Activated CD8-positive, alpha-beta T cell treated with anti-CD3 and anti-CD28 coated beads for 36 hours (primary cell): Measurements from ENCODE around the gene NPFFR1. TPM values are rescaled to one million over a fixed set of nuclear protein-coding genes. Genes with fewer than 3 reads are reported as not detected.
"Not testable (repeated sequence)": the region's sequence is repeated elsewhere in the genome, so short reads cannot be mapped to it uniquely, and the experiment has no call there.

Experiments used
- ATAC-seq: fragments of 200-7000 bp; cut with Tn5 transposase; one replicate; pipeline ENCODE4 v1.10.0; 2021; ENCODE audit warnings: mild to moderate bottlenecking, moderate library complexity
- CTCF ChIA-PET: fragments of 350-600 bp; sonication (Branson Sonifier 250); formaldehyde crosslinking; loops from one replicate; lab custom pipeline; 2021; ENCODE audit warnings: antibody characterized with exemption; lab: Charles Lee
- POLR2A ChIA-PET: fragments of 350-600 bp; sonication (Branson Sonifier 250); formaldehyde crosslinking; loops from one replicate; lab custom pipeline; 2021; ENCODE audit warnings: antibody characterized with exemption; lab: Charles Lee
- DNase-seq: peaks from one replicate; pipeline ENCODE4 v3.0.0-alpha.2; 2020
- H3K27ac Mint-ChIP-seq: one replicate; pipeline ENCODE4 v1.8.0; 2021; ENCODE audit warnings: mild to moderate bottlenecking, mixed read lengths
- H3K27me3 Mint-ChIP-seq: one replicate; pipeline ENCODE4 v1.8.0; 2021; ENCODE audit warnings: mixed read lengths
- H3K36me3 Mint-ChIP-seq: one replicate; pipeline ENCODE4 v1.8.0; 2021; ENCODE audit warnings: low read depth, mixed read lengths
- H3K4me1 Mint-ChIP-seq: one replicate; pipeline ENCODE4 v1.8.0; 2021; ENCODE audit warnings: low read depth, mixed read lengths
- H3K4me3 Mint-ChIP-seq: one replicate; pipeline ENCODE4 v1.8.0; 2021; ENCODE audit warnings: mild to moderate bottlenecking, moderate library complexity, mixed read lengths
- H3K9me3 Mint-ChIP-seq: one replicate; pipeline ENCODE4 v1.8.0; 2021; ENCODE audit warnings: mixed read lengths
- CTCF ChIP-seq: fragments of 200-600 bp; IDR thresholded peaks from one replicate; pipeline ENCODE4 v1.8.0; 2022; ENCODE audit warnings: antibody characterized with exemption, mild to moderate bottlenecking
- intact Hi-C: fragments of 100-400 bp; cut with micrococcal nuclease; formaldehyde crosslinking; loops from one replicate; pipeline ENCODE4 v1.10.0; 2022
- total RNA-seq, 2 experiments: library from RNA; stranded (reverse); gene quantifications; one replicate each; pipeline ENCODE4 v1.2.3, GENCODE V29; 2021

Gene NPFFR1
- total RNA-seq, 2 experiments from 2014 or later: not detected

GRCh38 chr10:70250961-70251680, 32.7 kb downstream of the NPFFR1 start:
- DNase-seq (no peak), ATAC-seq (no peak)
- Mint-ChIP-seq H3K4me1 (peaks cover 8% of the 10 kb centered on the region), H3K27ac (no peak overlapping the region), H3K36me3 (no peaks in the 10 kb centered on the region), H3K9me3 (no peaks in the 10 kb centered on the region), H3K27me3 (peaks cover 27% of the 10 kb centered on the region), H3K4me3 (no peak overlapping the region)
- ChIA-PET POLR2A (interaction anchor here (0.9 kb wide), 1 partner anchor 19 kb away, joined by 3 read pairs; no protein-coding TSS in a partner anchor), CTCF (interaction anchor here (0.9 to 5.9 kb wide), 3 partner anchors 21 to 135 kb away, joined by 3 to 30 read pairs (median 3); no protein-coding TSS in a partner anchor)
- intact Hi-C loops: no loop called here
- no peak for TF ChIP-seq CTCF

GRCh38 chr10:70247360-70247759, 36.4 kb downstream of the NPFFR1 start:
- ATAC-seq (no peak), DNase-seq (no peak)
- H3K4me1 Mint-ChIP-seq: no peaks in the 10 kb centered on the region
- no peak overlapping the region for H3K27ac Mint-ChIP-seq
- no peaks in the 10 kb centered on the region for H3K9me3 Mint-ChIP-seq
- intact Hi-C loops: no loop called here
- CTCF ChIA-PET: interaction anchor here (1.2 to 1.5 kb wide), 2 partner anchors 26 to 132 kb away, joined by 3 read pairs; no protein-coding TSS in a partner anchor
- no peak for TF ChIP-seq CTCF
- H3K4me3 Mint-ChIP-seq: no peak overlapping the region
- H3K36me3 Mint-ChIP-seq: no peaks in the 10 kb centered on the region
- peaks cover 6% of the 10 kb centered on the region for H3K27me3 Mint-ChIP-seq
- POLR2A ChIA-PET: no interaction called here

- POLR2A ChIA-PET: interaction anchor here (1.3 kb wide), 1 partner anchor 9 kb away, joined by 3 read pairs; no protein-coding TSS in a partner anchor
- ATAC-seq: no peak
- intact Hi-C loops: no loop called here
Observed at GRCh38 chr10:70241081-70241480, 42.7 kb downstream of the NPFFR1 start.

GRCh38 chr10:70239986-70240385, 43.8 kb downstream of the NPFFR1 start:
- ATAC-seq, intact Hi-C loops, H3K27me3 Mint-ChIP-seq, H3K36me3 Mint-ChIP-seq, DNase-seq, H3K4me3 Mint-ChIP-seq, CTCF ChIA-PET, H3K27ac Mint-ChIP-seq, POLR2A ChIA-PET, H3K9me3 Mint-ChIP-seq: not testable (repeated sequence)
- H3K4me1 Mint-ChIP-seq: peaks cover 12% of the 10 kb centered on the region

More at GRCh38 chr10:70241081-70241480, 42.7 kb downstream of the NPFFR1 start:
- H3K4me1 Mint-ChIP-seq: peaks cover 7% of the 10 kb centered on the region
- no peaks in the 10 kb centered on the region for H3K36me3 Mint-ChIP-seq
- no peak for DNase-seq
- H3K4me3 Mint-ChIP-seq: no peak overlapping the region
- no peak for TF ChIP-seq CTCF
- no peaks in the 10 kb centered on the region for H3K9me3 Mint-ChIP-seq
- CTCF ChIA-PET: interaction anchor here (0.7 to 1.4 kb wide), 2 partner anchors 20 to 24 kb away, joined by 3 to 4 read pairs; no protein-coding TSS in a partner anchor
- H3K27ac Mint-ChIP-seq: no peak overlapping the region
- no peaks in the 10 kb centered on the region for H3K27me3 Mint-ChIP-seq

- H3K27ac Mint-ChIP-seq, H3K9me3 Mint-ChIP-seq, POLR2A ChIA-PET, H3K36me3 Mint-ChIP-seq, ATAC-seq, DNase-seq, H3K27me3 Mint-ChIP-seq, intact Hi-C loops, CTCF ChIA-PET, H3K4me3 Mint-ChIP-seq: not testable (repeated sequence)
- peaks cover 16% of the 10 kb centered on the region for H3K4me1 Mint-ChIP-seq
Observed at GRCh38 chr10:70239077-70239976, 44.5 kb downstream of the NPFFR1 start.

- CTCF ChIA-PET: interaction anchor here (1.2 kb wide), 1 partner anchor 28 kb away, joined by 4 read pairs; no protein-coding TSS in a partner anchor
Observed at GRCh38 chr10:70237958-70238536, 45.8 kb downstream of the NPFFR1 start.

More at GRCh38 chr10:70237958-70238536, 45.8 kb downstream of the NPFFR1 start:
- H3K27me3 Mint-ChIP-seq, POLR2A ChIA-PET, H3K9me3 Mint-ChIP-seq, DNase-seq, H3K27ac Mint-ChIP-seq, intact Hi-C loops, H3K36me3 Mint-ChIP-seq, ATAC-seq, H3K4me3 Mint-ChIP-seq: not testable (repeated sequence)
- peaks cover 20% of the 10 kb centered on the region for H3K4me1 Mint-ChIP-seq
